ENCODE results near the gene DBP.

DNA sequence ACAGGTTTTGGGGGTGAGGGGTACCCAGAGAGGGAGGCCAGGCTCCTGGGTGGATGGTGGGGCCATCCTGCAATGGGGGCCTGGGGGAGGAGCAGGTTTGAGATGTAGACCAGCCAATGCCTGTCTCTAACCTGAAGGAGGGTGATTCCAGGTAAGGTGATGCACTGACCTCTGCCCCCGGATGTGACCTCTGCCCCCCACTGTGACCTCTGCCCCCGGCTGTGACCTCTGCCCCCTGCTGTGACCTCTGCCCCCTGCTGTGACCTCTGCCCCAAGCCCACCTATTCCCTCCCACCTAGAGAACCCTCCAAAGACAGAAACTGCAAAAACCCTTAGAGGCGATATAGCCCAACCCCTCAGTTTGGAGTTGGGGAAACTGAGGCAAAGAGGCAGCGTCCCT, 40.9 kb downstream of the DBP start:
- TF ChIP-seq, protein P1, sequence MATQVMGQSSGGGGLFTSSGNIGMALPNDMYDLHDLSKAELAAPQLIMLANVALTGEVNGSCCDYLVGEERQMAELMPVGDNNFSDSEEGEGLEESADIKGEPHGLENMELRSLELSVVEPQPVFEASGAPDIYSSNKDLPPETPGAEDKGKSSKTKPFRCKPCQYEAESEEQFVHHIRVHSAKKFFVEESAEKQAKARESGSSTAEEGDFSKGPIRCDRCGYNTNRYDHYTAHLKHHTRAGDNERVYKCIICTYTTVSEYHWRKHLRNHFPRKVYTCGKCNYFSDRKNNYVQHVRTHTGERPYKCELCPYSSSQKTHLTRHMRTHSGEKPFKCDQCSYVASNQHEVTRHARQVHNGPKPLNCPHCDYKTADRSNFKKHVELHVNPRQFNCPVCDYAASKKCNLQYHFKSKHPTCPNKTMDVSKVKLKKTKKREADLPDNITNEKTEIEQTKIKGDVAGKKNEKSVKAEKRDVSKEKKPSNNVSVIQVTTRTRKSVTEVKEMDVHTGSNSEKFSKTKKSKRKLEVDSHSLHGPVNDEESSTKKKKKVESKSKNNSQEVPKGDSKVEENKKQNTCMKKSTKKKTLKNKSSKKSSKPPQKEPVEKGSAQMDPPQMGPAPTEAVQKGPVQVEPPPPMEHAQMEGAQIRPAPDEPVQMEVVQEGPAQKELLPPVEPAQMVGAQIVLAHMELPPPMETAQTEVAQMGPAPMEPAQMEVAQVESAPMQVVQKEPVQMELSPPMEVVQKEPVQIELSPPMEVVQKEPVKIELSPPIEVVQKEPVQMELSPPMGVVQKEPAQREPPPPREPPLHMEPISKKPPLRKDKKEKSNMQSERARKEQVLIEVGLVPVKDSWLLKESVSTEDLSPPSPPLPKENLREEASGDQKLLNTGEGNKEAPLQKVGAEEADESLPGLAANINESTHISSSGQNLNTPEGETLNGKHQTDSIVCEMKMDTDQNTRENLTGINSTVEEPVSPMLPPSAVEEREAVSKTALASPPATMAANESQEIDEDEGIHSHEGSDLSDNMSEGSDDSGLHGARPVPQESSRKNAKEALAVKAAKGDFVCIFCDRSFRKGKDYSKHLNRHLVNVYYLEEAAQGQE (IDR thresholded peaks at IDR 0.05; ENCODE audit: borderline replicate concordance in 1 of 2, low read depth in 1 of 2, low read length in 2 of 2): no peak
- TF ChIP-seq, protein P2, sequence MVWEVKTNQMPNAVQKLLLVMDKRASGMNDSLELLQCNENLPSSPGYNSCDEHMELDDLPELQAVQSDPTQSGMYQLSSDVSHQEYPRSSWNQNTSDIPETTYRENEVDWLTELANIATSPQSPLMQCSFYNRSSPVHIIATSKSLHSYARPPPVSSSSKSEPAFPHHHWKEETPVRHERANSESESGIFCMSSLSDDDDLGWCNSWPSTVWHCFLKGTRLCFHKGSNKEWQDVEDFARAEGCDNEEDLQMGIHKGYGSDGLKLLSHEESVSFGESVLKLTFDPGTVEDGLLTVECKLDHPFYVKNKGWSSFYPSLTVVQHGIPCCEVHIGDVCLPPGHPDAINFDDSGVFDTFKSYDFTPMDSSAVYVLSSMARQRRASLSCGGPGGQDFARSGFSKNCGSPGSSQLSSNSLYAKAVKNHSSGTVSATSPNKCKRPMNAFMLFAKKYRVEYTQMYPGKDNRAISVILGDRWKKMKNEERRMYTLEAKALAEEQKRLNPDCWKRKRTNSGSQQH (CRISPR knock-in tag; IDR thresholded peaks at IDR 0.05; ENCODE audit: low read depth): no peak
- no peak for TF ChIP-seq HMG20A (CRISPR knock-in tag; IDR thresholded peaks at IDR 0.05; ENCODE audit: borderline replicate concordance)
- TF ChIP-seq ZNF354B (CRISPR knock-in tag; IDR thresholded peaks at IDR 0.05): no peak

Measured in HepG2 (cell line).